Activated T-cell treated with anti-CD3 and anti-CD28 coated beads for 48 hours (primary cell): ENCODE data around the gene C16orf95.

ENCODE experiments used
- DNase-seq: peaks from one replicate; pipeline ENCODE4 v3.0.0-alpha.2; 2020; ENCODE audit warnings: low read depth

Gene C16orf95

DNA sequence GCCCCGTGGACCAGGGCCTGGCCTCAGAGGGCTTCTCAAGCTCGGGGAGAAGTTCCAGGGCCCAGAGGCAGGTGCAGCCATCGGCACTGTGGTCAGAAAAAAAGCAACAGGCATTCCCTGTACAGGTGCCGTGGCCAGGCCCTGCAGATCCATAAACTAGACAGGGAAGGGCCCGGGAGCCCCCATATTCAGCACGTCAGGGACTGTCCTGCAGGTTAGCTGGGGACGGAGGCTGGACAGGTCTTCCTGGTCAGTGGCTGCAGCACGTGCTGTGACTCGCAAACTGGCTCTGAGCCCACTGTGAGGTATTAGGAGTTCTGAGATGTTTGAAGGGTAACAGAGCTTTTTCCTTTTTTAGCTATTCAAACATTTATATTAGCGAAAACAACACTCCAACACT, 15.0 kb upstream of the C16orf95 start:
- no peak for DNase-seq

DNA sequence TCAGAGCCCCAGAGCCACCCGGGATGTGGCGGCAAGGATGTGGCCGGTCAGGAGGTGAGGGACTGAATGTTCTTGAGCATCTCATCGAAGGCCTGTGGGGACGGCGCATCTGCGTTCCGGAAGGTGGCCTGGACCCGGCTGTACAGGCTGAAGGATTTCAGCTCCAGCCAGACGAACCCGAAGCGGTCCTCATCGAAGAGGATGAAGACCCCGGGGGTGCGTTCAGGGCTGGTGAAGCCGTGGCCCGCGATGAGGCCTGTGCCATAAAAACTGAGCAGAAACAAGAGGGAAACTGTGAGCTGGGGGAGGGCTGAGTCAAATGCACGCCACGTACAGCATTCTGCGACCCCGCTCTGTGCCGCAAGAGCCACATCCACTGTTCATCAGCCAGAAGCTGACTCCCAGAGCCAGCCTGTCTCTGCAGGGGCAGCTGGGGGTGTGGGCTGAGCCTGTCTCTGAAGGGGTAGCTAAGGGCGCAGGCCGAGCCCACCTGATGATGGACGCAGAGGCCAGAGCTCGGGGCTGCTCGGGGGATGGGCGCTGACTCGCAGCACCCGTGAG, 14.1 kb upstream of the C16orf95 start:
- no peak for DNase-seq

DNA sequence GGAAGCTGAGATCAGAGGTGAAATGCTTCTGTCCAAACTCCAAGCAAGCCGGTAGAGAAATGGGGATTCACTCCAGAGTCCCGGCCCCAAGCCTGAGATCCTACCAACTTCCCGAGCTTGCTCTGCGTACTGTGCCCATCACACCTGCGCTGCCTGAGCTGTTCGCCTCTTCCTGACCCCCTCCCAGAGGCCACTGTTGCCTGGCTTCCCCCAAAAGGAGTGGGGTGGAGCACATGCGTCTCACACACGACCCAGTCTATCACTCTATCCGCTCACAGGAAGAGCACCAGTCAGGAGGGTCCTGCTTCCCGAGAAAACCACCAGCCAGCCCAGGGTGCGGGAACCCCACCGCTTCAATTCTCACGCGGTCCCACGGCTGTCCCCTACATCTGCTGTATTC, 13.5 kb upstream of the C16orf95 start:
- no peak for DNase-seq

DNA sequence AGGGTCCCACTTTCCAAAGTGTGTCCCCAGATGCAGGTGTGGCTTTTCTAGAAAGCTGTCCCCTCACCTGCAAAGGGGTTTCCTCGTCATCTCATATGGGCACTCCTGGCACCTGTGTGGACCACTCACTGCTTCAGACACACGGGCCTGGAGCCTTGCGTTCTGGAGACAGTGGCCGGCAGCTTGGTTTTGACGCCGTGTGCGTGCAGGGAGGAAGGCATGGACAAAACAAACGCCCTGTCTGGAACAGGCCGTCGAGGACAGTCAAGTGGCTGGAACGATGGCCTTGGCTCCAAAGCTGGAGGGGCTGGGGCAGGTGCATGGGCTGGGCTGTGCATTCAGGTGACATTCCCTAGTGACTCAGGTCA, 13.0 kb upstream of the C16orf95 start:
- DNase-seq, result no peak

DNA sequence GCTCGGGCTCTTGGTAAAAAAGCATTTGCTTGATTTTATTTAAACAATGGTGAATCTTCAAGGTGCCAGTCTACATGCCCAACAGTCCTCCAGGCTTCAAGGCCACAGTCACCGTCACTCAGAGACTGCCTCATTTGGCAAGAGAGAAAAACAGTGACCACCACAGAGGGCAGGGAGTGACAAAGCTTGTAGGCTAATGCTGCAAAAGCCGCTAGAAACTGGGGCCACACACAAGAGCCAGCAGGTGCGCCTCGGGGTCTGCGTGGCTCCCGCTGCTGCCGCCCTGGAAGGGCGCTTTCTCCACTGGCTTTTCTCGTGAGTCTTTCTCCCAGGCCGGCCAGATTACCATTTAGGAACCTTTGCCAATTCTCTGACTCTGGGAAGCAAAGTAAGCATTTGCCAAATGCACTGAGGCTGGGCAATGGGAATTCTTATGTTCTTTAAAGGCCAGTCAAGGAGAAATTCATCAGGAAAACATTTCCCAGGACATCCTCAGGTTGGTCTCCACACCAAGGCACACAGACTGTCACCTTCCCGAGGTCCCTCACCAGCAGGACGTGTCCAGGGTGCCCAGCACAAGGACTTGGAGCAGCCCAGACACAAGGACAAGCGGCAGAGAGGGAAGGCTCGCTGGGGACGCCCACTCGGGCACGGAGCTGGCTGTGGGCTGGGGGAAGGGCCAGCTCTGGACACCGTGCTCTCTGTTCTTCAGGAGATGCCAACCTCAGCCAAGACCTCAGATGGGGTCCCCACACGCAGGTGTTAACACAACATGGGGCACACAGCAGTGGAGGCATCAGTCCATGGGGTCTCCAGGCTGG, 12.5 kb upstream of the C16orf95 start:
- DNase-seq, result no peak

DNA sequence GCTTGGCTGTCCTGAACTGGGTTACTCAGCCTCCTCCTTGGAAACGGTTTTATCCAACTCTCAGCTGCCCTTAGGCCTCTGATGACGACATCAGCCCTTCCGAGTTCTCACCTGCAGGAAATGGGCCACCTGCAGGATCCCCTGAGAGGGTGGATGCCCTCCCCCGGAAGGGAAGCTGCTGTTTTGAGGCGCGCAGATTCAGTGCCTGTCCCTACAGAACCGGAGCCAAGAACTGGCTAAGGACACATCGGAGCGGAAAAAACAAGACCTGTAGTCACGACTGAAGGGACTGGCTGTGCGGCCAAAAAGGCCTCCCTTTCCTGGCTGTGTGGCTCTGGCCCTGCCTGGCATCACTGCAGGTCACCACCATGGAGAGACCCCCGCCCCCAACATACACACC, 11.7 kb upstream of the C16orf95 start:
- DNase-seq, result no peak

DNA sequence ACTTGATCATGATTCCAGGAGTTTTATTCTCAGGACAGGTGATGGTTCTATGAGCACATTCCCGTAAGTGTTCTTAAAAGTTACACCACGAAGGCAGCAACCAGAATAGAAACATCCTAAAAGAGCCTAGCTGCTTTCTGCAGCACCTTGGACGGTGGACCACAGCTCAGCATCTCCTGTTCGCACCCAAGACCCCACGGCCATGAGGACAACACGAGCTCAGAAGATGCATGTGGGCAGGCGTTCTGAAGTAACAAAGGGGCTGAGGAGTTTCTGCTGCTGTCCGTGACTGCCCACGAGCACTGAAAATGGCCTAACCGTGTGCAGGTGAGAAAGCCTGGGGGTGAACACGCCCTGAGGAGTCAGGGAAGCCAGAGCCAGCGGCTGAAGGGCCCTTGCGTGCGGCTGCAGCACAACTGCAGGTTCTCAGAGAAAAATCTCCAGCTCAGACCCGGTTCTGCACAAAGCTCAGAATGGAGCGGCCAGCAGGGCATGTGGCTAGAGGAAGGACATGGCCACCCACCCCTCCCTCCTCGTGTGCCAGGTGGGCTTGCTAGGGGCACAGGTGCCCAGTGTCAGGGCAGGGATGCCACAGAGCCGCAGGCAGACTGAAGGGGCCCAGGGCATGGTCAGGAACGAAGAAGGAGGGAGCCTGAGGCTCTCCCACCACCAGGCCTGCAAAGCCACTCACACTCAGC, 10.8 kb upstream of the C16orf95 start:
- no peak for DNase-seq

DNA sequence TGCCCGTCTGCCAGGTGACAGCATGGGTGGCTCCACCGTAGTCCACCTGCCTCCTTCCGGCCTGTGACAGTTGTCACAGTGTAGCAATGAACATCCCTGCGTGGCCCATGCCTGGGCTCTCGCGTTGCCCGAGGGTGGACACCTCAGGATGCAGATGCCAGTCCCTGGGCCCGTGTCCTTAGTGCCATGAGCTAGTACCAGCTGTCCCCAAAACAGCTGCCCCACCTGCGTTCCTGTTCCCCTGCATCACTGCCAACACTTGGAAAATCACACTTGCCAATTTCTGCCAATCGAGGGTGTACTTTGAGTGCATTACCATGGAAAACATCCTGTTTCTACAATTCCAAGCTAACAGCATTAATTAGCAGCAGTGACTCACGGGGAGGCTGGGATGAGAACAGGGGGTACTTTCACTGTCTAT, 9.0 kb upstream of the C16orf95 start:
- no peak for DNase-seq

DNA sequence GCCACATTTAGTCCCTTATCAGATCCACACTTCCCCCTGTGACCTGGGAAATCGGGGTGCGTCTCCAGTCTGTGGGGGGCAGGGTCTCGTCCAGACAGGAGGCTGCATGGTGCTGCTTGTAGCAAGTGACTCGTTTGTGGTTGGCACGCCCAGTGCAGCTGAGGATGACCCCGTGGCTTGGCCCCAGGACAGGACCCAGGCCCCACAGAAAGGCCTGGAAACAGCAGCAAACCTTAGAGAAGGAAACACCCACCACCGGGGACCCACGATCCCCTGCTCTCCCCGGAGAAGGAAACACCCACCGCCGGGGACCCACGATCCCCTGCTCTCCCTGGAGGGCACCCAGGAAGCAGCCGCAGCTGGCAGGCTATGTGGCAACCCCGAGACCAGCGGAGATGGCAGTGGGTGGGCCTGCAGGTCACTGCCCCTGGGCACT, 8.2 kb upstream of the C16orf95 start:
- no peak for DNase-seq

DNA sequence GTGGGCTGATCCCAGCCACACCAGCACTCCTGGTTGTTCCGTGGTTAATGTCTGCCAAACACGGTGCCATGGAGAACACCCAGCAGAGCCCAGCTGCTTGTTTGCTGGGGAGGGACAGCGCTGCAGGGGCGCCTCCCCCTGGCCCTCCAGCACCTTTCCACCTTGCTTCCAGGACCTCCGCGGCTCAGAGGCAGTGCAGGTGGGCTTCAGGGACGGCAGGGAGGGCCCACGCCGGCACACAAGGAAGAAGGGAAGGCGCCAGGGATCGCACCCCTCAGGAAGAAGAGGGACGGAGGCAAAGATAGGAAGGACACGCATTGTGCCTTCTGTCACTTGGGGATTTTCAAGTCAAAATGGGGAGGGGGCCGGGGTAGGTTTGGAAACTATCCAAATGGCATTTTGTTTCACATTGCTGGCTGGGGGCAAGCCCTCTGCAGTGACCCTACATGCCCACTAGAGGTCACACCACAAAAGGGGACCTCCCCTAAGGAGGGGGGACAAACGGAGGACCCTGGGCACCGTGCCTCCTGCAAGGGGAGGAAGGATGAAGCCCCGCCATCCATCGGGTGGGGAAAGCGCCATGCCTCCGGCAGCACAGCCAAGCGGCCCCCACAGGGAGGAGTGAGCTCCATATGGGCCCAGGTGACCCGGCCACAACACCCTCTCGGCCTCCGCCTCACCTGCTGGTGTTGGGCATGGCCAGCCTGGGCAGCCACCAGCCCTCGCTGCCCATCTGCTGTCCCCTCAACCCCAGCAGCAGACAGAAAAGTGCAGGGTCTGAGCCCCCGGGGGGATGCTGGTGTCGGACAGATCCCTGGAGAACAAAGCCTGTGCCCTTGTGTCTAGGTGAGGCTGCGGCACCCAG, 7.5 kb upstream of the C16orf95 start:
- no peak for DNase-seq

DNA sequence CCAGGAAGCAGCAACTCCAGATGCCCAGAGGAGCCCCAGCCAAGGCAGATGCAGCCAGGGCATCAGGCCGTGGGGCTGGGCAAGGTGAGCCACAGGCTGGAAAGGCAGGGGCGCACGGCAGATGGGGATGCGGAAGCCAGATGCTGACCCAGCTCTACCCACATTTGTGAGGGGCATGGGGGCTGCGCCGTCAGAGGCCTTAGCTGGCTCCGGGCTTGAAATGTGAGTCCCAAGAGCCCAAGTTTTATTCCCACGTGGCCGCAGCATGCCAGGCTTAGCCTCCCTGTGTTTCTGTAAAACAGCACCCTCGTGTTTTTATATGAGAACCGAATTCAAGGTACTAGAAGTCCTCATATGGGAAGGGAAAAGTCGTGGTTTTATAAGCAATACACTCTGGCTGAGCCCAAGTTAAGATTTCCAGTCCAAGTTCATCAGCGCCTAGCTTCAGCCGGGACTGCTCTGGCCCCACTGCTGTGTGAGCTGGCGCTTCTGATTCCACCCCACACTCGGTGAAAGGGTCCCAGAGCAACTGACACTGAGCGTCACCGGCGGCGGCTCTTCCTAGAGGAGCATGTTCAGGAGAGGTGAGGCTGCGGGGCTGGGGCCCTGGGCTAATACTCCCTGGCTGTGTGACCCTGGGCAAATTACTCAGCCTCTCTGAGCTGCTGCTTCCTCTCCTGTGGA, 6.7 kb upstream of the C16orf95 start:
- no peak for DNase-seq

DNA sequence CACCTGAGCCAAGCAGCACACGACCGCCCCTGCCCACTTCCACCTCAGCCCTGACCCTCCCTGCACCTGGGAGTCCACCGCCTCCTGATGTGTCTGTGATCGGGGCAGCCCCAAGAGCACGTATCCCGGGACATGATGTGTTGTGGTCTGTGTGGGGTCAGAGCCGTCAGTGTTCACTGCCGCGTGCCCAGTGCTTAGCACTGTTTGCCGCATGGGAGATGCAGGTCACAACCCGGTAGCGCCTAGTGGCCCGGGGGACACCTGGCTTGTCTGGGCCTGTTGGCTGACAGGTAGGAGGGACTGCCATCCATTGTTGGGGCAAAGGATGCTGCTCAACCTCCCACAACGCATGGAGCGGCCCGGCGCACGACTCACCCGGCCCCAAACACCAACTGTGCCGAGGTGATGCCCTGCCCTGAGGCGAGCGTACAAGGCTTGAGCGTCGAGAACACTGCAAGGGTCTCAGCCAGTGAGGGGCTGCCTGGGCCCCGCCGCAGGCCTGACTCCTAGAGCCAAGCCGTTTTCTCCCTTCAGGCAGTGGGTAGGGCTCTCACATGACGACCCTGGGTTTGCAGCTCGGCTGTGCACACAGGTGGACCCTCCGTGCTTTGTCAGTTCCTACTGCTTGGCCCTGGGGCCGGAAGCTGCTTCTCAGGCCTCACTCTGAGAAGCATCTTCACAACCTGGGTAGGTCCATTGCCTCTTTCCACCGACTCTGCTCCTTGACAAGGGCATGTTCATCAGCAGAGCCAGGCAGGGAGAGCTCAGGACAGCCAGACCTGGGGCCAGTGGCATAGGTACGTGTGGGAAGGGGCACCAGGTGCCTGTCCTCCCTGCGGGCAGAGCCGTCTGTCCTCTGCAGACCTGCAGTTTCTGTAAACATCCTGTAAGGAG, 5.9 kb upstream of the C16orf95 start:
- DNase-seq, result no peak

DNA sequence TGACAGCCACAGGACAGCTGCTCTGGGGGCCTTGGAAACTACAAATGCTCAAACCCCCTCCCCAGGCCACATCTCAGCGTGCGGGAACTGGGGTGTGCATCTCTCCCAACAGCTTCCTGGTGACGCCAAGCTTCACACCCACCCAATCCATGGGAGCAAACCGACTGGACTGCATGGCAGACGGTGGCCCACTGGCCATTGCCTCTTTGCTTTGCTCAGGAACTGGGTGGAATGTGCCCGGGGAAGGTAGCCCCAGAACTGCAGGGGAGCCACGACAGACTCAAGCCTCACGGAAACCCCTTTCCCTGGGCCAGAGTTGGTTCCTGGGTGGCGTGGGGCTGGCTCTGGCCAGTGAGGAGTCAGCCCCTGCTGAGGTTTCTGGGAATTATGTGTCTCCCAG, 5.2 kb upstream of the C16orf95 start:
- no peak for DNase-seq

DNA sequence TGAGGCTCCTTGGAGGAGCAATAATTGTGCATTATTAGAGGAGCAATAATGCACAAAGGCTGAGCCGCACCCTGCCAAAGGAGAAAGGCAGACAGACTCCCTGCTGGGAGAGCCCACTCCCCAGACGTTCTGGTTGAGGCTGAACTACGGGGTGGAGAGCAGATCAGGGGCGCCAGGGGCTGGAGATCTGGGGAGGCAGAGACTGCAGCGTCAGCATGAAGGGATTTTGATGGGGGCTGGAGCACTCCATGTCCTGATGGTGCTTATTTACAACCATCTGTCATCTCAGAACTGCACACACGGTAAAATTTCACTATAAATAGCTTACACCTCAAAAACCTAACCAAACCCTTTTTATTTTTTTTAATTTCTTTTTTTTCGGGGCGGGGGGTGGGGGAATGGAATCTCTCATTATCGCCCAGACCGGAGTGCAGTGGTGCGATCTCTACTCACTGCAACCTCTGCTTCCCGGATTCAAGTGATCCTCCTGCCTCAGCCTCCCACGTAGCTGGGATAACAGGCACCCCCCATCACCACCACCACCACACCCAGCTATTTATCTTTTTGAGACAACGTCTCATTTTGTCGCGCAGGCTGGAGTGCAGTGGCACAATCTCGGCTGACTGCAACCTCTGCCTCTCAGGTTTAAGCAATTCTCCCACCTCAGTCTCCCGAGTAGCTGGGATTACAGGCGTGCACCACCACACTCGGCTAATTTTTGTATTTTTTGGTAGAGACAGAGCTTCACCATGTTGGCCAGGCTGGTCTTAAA, 4.3 kb upstream of the C16orf95 start:
- no peak for DNase-seq

DNA sequence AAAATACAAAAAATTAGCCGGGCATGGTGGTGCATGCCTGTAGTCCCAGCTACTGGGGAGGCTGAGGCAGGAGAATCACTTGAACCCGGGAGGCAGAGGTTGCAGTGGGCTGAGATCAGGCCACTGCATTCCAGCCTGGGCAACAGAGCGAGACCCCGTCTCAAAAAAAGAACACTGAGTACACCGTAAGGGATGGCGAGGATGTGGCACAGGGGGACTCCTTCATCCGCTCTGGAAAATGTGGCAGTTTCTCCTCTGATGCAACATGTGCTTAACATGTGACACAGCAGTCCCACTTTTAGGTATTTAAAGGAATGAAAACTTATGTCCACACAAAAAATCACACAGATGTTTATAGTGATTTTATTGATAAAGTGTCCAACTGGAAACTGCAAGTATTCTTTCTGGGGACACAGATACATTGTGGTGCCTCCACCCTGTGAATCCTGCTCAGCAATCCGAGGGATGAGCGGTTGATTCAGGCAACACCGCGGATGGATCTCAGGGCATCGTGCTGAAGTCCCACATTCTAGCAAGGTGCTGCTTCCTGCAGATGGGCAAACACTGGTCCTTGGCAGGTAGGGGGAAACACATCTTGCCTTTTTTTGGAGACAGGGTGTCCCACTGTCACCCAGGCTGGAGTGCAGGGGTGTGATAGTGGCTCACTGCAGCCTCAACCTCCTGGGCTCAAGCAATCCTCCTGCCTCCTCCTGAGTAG, 3.5 kb upstream of the C16orf95 start:
- DNase-seq, result no peak

DNA sequence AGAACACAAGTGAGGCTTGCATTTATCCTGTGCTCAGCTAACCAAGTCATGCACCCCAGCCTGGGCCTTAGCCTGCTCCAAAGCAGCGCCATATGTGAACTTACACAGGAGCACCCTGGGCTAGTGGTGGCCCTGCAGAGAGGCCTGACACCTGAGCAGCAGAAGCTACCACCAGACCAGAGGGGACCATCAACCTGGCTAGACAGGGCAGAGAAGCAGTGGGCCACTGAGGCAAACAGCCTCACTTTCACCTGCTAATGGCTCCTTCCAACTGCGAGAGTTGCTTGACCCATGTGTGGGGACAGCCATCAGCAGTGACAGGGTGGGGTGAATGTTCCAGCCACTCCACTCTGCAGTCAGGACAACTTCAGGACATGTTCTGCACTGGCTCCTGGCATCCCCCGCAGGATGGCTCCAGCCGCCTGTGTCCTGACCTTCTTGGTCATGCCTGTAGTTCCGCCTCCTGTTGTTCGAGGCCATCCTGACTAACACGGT, 2.9 kb upstream of the C16orf95 start:
- no peak for DNase-seq

DNA sequence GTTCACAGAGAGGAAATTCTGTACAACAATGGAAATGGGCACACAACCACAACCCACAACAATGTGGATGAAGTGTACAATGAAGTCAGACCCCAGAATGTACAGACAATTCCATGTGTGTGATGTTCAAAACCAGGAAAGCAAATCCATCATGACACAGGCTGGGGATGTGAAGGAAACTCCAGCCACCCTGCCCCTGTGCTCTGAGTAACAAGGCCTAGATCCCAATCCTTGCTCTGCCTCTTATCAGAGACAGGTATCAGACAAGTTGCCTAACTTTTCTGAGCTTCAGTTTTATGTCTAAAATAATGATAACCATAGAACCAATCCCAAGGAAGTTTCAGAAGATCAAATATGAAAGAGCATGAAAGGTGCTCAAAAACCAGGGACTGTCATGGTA, 1.8 kb upstream of the C16orf95 start:
- DNase-seq, result no peak

DNA sequence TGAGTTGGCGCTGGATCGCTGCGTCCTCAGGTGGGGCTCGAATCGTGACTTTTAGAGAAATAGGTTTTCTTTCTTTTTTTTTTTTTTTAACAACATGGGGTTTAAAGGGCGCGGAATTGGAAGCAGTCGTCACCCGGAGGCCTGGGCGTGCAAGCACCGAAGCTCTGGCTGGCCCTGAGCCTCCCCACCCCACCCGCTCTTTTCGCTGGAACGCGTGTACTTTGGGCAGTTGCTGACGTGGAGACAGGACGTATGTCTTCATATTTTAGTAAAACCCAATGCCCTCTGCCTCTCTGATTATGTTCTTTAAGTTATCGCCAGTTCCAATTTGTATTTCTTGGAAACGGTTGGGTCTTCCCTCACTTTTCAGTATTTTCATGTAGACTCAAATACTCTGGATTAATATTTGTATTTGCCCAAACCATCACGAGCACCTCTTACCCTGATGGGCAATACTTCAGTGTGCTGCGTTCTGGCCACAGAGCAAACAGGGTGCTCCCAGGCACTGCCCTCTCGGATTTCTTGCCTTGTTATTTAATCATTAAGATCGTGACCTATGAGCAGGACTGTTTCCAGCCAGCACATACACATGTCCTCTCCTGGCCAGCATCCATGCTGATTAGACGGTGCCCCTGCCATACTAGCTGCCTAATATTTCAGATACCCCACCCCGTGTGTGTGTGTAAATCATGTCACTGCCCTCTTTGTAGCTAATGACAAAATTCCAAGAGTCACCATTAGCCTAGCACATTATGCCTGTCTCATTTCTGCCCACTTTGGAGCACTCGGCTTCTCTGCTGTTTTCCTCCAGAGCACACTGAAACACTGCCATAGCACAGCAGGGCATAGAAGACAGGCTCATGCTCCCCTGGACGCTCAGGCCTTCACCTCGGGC, 805 bp upstream of the C16orf95 start:
- peak; percentile 40 for DNase-seq
